Fibroblast of mammary gland (primary cell): ENCODE data around the gene TST.

Experiments
- DNase-seq: peaks from one replicate; pipeline ENCODE4 v3.0.0-alpha.2; 2010; ENCODE audit warnings: low read depth
- H3K4me3 ChIP-seq: 2 replicates; pipeline ENCODE4 v1.5.1; 2011; ENCODE audit warnings: low read depth, mild to moderate bottlenecking, low read length, moderate library complexity; ENCODE audit not compliant: control insufficient read depth
- CTCF ChIP-seq: conservative IDR thresholded peaks from 2 replicates; pipeline ENCODE4 v1.5.1; 2011; ENCODE audit warnings: low read depth, low read length, inconsistent platforms; ENCODE audit not compliant: control insufficient read depth, insufficient read depth

TST gene

GRCh38 chr22:37059876-37060449 lies 40.7 kb upstream of the TST start:
- DNase-seq, result no peak
- H3K4me3 ChIP-seq, result no peak overlapping the region
- no peak for TF ChIP-seq CTCF

GRCh38 chr22:37058917-37059701 lies 39.9 kb upstream of the TST start:
- no peak for DNase-seq
- no peak overlapping the region for H3K4me3 ChIP-seq
- TF ChIP-seq CTCF, result no peak

GRCh38 chr22:37057796-37058510 lies 38.7 kb upstream of the TST start:
- DNase-seq, result no peak
- H3K4me3 ChIP-seq, result no peak overlapping the region
- TF ChIP-seq CTCF, result no peak

- H3K4me3 ChIP-seq, result no peak overlapping the region
- no peak for DNase-seq
- TF ChIP-seq CTCF, result no peak
Measured at GRCh38 chr22:37057226-37057625, 38.0 kb upstream of the TST start.

- DNase-seq, result no peak
- no peak overlapping the region for H3K4me3 ChIP-seq
- TF ChIP-seq CTCF, result no peak
Measured at GRCh38 chr22:37056246-37056645, 37.0 kb upstream of the TST start.

GRCh38 chr22:37054600-37055365 lies 35.5 kb upstream of the TST start:
- no peak overlapping the region for H3K4me3 ChIP-seq
- no peak for TF ChIP-seq CTCF
- no peak for DNase-seq
